NCI-H146 treated with DMSO at 0.1 percent for 48 hours (cell line): Measurements from ENCODE around the gene CIP2A.
"Not testable (repeated sequence)": the region's sequence is repeated elsewhere in the genome, so short reads cannot be mapped to it uniquely, and the experiment has no call there.

Source experiments
- DNase-seq: peaks from one replicate; lab custom pipeline; 2025; ENCODE audit not compliant: unreplicated experiment; lab: John Stamatoyannopoulos, UW

CIP2A gene

DNA sequence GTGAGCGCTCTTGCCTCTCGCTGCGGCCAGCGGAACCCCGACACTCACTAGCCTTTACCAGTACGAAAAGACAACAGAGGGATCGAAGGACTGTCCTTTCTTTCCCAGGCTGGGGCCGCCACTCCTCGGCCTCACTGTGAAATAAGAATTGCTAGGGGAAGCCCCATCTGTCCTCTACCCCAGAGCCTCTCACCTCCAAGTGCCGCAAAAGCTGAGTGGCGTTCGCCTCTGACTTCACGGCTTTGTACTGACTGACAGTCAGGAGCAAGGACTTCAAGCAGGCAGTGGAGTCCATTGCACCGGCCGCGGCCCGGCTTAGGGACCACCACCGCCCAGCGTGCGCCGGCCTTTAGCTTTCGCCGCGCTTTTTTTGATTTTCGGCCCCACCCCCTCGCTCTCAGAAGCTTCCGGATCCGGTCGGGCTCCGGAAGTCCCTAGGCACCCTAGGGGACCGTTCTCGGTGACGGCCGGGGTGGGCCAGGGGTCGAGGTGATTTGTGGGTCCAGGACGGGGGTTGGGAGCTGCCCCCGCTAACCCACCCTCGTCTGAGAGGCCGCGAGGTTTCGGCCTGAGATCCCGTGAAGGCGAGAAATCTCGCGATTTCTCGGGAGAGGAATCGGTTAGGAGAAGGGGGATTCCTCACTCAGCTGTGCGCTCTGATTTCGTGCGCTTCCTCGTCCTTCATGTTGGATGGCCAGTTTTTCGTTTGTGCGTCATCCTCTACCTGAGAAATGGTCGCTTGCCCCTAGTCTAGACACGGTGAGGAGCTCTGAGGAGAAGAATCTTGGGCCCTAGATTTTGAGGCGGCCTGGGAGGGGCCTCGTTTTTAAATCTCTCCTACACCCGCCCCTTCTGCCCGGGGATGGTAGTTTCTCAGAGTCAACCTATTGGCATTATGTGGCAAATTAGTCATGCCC lies at the start of gene CIP2A, which contains the start of gene DZIP3:
TSS of gene CIP2A (minus strand) at position 358 of the 917 bp plus-strand sequence. CDS start at position 295, 63 bp downstream.
TSS of gene DZIP3 (plus strand) at position 642 of the 917 bp plus-strand sequence. CDS start 15,685 bp downstream, outside the sequence.
- DNase-seq = peak; percentile 94

- no peak for DNase-seq
Observed at GRCh38 chr3:108629974-108630373, 40.7 kb upstream of the CIP2A start.

DNA sequence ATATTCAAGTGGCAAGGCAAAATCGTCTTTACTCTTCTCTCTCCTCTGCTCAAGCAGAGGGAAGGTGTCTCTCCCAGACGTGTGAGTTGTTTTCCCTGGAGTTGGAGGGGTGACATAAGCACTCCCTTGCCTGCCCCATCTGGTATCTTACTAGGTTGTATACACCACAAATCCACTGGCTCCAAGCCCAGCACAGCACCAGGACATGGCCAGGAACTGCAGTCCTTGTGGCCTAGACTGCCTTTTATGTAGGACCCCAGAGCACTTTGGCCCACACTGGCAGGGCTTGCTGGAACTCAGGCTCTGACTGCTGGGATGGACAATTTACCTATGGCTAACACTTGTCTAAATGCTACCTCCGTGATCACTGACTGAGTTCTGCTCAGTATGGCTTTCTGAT lies 34.3 kb upstream of the CIP2A start:
- no peak for DNase-seq

DNA sequence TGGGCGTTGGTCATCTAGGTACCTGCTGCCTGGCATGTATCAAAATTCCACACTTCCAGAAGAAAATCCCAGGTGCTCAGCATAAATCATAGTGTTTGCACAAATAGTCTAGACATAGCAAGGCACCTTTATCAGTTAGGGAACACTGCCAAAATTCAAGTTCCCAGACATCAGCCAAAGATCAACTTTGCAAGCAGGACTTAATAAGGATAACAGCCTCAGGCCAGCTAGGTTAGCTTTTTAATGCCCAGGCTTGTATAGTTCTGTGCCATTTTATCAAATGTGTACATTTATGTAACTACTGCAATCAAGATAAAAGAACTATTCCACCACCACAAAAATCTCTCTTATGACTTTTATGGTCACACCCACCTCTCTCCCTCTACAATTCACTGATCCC lies 31.0 kb upstream of the CIP2A start:
- no peak for DNase-seq

DNA sequence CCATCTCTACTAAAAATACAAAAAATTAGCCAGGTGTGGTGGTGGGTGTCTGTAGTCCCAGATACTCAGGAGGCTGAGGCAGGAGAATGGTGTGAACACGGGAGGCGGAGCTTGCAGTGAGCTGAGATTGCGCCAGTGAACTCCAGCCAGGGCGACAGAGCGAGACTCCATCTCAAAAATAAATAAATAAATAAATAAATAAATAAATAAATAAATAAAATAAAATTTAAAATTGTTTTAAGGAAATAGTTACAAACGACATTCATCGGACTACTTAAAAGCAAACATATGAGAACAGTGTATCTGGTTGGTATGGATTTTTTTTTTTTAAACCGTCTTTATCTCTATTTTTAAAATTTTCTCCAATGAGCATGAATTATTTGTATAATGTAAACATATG lies 26.9 kb upstream of the CIP2A start:
- DNase-seq = not testable (repeated sequence)

DNA sequence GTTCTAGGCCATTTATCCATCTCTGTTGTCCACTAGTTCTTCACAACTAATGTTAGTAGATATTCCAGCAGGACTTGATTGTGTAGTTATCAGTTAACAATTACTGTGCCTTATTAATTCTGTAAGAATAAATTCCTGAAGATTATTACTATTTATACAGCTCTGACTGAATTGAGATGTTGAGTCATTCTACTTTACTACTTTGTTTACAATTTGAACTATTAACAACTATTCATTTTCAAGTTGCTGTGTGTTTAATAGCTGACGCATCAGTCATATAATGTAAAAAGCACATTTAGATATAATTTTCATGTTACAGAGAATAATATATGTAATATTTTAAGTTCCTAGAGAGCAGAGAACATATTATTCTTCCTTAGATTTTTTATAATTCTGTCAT lies 21.4 kb upstream of the CIP2A start:
- no peak for DNase-seq

GRCh38 chr3:108608750-108609149 lies 19.5 kb upstream of the CIP2A start:
- no peak for DNase-seq

DNA sequence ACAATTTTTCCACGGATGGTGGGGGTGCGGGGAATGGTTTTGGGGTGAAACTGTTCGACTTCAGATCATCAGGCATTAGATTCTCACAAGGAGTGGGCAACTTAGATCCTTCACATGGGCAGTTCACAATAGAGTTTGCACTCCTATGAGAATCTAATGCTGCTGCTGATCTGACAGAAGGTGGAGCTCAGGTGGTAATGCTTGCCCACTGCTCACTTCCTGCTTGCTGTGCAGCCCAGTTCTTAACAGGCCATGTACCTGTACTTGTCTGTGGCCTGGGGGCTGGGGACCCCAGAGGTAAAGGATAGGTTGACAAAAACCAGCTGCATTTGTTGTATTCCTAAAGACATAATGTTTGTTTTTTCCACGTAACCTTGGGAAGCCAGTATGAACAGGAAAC lies 16.3 kb upstream of the CIP2A start:
- no peak for DNase-seq

DNA sequence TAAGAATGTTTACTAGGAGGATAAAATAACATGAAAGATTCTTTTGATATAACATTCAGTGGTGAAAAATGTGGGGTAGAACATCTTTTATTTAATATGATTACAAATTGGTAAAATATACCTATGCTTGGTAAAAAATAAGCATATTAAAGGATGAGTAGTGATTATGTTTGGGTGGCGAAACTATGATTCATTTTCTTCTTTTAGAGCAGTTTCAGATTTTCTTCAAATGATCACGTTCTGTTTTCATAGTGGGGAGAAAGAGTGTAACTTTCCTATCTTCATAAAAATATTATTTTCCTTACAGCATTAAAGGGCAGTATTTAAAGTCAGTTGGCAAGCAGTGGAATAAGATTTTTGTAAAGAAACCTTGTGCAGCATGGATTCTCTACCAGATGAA lies 15.8 kb upstream of the CIP2A start:
- no peak for DNase-seq

DNA sequence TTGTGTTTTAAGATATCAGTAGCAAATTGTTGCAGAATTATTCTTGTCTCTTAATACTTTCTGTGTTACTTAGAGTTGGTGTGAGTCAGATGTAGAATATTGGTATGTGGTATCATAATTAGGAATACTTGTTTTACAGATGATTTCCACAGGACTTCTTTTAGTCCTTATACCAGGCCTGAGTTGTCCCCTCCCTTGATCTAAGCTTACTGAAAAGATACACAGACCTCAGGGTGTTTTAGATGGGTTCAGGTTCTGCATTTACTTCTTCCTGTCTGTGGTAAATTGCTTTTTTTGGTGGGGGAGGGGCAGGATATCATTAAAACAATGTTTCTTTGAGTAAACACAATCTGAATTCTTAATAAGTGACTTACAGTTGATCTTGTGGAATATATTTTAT lies 14.5 kb upstream of the CIP2A start:
- DNase-seq = no peak

- DNase-seq = no peak
Observed at GRCh38 chr3:108602935-108603294, 13.7 kb upstream of the CIP2A start.

DNA sequence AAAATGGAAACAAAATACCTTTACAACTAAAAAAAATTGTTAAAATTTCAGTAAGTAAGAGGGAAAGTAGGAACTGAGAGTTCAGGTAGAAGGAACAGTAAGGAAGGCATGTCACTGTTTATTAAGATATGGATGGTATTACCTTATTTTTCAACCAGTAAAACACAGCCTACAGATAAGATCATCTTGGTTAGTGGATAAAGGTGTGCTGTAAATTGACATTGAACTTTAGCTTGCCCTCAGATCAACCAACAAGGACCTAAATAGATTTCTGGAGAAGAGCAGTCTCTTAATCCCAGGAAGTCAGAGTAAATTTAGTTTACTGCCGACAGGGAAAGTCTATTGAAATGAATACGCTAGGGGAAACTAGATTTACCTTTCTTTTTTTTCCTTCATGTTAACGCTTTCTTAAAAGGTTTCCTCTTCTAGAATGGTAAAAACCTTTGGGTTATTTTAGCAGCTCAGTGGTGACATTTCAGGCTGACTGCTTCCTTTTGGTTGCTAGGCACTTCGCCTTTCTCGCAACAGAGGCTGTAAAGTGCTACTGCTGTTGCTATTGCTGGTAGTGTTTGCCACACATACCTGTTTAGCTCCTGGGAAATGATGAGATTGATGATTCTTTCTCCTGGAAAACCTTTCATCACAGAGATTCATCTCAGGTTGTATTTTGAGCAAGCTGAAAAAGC lies 13.2 kb upstream of the CIP2A start:
- DNase-seq = no peak

- DNase-seq = no peak
Observed at GRCh38 chr3:108599677-108600409, 10.6 kb upstream of the CIP2A start.

GRCh38 chr3:108598375-108598774 lies 9.1 kb upstream of the CIP2A start:
- DNase-seq = no peak

DNA sequence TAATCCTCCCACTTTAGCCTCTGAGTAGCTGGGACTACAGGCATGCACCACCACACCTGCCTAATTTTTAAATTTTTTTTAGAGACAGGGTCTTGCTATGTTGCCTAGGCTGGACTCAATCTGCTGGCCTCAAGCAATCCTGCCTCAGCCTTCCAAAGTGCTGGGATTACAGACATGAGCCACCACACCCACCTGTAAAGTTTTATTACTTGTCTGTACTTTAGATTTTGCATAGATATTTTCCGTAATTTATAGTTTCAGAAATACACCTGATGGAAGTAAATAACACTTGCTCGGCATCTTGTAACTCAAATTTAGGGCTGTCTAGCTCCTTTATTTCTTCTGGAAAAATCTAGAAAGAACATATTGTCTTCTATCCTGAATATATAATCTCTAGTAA lies 6.1 kb upstream of the CIP2A start:
- DNase-seq = no peak

DNA sequence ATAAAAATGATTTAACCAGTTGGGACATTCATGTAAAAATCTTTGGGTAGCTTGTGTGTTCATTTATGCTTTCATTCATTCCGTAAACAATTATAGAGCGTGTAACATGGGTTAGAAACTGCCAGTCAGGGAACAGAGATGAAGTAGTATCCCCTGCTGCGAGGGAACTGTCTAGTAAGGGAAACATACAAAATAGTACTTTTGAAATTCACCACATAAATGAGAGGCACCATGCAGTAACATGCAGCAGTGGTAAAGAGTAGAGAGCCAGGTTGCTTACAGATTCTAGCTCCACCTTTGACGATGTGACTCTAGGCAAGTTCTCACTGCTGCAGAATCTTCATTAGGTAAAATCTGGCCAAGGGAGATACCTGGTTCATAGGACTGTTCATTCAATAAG lies 1.2 kb upstream of the CIP2A start:
- peak; percentile 22 for DNase-seq

GRCh38 chr3:108589998-108590323 lies 723 bp upstream of the CIP2A start:
- DNase-seq = no peak

- no peak for DNase-seq
Observed at GRCh38 chr3:108588601-108589000, 637 bp downstream of the CIP2A start.

DNA sequence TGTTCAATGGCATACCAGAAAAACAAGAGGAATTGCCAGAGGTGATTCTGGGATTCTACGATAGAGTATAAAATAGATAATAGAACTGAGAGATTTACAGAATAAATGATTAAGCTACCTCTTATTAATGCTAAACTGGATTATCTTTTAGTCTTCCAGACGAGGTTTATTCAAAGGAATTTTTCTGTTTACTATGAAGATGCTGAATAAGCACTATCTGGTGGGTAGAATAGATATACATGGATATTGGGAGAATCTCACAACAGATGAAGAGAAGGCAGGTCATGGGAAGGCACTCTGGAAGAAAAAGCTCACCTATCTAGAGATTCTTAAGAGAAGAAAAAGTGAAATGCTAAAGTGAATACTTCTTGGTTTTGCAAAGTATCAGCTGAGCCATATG lies 11.2 kb downstream of the CIP2A start:
- DNase-seq = no peak

DNA sequence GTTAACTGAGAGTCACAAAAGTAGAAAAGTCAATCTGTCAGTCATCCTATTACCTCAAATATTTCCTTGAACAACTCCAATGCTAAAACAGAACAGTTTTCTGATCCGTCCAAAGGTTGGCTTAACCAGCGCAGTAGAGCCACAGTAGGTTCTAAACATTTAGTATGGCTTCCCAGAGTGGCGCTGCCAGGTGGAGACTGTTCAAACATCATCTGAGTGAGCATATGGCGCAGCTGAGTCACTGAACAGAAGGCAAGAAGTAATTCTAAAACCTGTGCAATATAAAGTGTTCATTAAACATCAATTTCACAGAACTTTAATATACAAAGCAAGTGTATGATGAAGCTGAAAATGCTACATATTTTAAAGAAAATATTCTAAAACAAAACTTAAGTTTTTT lies 19.9 kb downstream of the CIP2A start:
- DNase-seq = no peak

DNA sequence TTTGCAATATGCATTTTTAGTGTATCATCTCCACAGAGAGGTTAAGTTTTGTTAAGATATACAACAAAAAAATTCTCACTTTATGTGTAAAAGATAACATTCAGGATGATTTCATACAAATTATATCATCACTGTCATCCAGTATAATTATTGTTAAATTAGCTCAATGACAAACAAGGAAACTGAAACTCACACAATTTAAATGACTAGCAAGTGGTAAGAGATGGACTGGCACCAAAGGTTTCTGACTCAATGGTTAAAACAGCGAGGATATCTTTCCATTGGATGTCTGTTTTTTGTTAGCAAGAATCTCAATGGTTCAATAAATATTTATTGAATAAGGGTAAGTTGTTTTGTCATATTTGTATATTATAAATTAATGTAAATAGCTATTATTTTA lies 22.6 kb downstream of the CIP2A start:
- DNase-seq = no peak

DNA sequence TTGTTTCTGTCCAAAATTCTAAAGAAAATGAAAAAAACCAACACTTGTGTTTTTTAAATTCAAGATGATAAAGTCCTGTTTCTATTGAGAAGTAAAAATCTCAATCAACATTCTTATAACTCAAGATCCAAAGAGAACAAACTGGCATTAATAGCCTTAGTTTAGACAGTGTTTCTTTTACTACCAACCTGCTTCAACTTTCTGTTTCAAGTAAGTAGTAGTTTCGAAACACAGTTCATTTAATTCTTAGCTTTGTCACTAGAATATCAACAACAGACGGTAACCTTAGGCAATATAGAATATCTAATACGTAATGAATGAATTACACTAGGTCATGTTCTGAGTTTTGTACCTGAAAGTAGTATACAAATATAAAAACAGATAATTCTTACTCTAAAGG lies 23.7 kb downstream of the CIP2A start:
- DNase-seq = no peak
